ENCODE data around the gene ZNF837.

ZNF837 gene

GRCh38 chr19:58355908-58356765 is 24.7 kb downstream of the ZNF837 start:
- DNase-seq (ENCODE audit: insufficient read length, low spot score) = no peak
- TF ChIP-seq CTCF (IDR thresholded peaks at IDR 0.05; ENCODE audit: insufficient read depth, missing control alignments) = no peak
- no peak for FAIRE-seq

- no peak for TF ChIP-seq CTCF (IDR thresholded peaks at IDR 0.05; ENCODE audit: insufficient read depth, missing control alignments)
- FAIRE-seq = no peak
- DNase-seq (ENCODE audit: insufficient read length, low spot score) = no peak
Observed at GRCh38 chr19:58355215-58355796, 25.5 kb downstream of the ZNF837 start.

GRCh38 chr19:58354478-58355030 is 26.3 kb downstream of the ZNF837 start:
- FAIRE-seq (no peak), DNase-seq (ENCODE audit: insufficient read length, low spot score) (no peak)
- TF ChIP-seq CTCF (IDR thresholded peaks at IDR 0.05; ENCODE audit: insufficient read depth, missing control alignments) = no peak

- TF ChIP-seq CTCF (IDR thresholded peaks at IDR 0.05; ENCODE audit: insufficient read depth, missing control alignments) = no peak
- DNase-seq (ENCODE audit: insufficient read length, low spot score) (no peak), FAIRE-seq (no peak)
Observed at GRCh38 chr19:58353717-58354477, 26.9 kb downstream of the ZNF837 start.

- no peak for DNase-seq (ENCODE audit: insufficient read length, low spot score)
- TF ChIP-seq CTCF (IDR thresholded peaks at IDR 0.05; ENCODE audit: insufficient read depth, missing control alignments) = no peak
- no peak for FAIRE-seq
Observed at GRCh38 chr19:58352760-58353671, 27.8 kb downstream of the ZNF837 start, which contains the start of gene A1BG. A1BG (minus strand) TSS chr19:58353492; CDS start chr19:58353437, 55 bp downstream.

GRCh38 chr19:58351990-58352755 is 28.7 kb downstream of the ZNF837 start:
- FAIRE-seq = no peak
- TF ChIP-seq CTCF (IDR thresholded peaks at IDR 0.05; ENCODE audit: insufficient read depth, missing control alignments) = no peak
- no peak for DNase-seq (ENCODE audit: insufficient read length, low spot score)
